DOHH2 (cell line): ENCODE results near the gene KIT.

ENCODE experiments used
- CTCF ChIP-seq: fragments of 200-600 bp; sonication (generic); IDR thresholded peaks from one replicate; pipeline ENCODE4 v1.5.1; 2014; ENCODE audit warnings: antibody characterized with exemption, mild to moderate bottlenecking, low read depth, low read length; ENCODE audit not compliant: poor library complexity, severe bottlenecking
- EZH2phosphoT487 ChIP-seq: fragments of 200-600 bp; sonication (generic); IDR thresholded peaks from 2 replicates; pipeline ENCODE4 v1.6.1; 2017; ENCODE audit warnings: borderline replicate concordance, mild to moderate bottlenecking, antibody characterized with exemption, low read length, moderate library complexity, mixed read lengths

- TF ChIP-seq CTCF (no peak), EZH2phosphoT487 (no peak)
Measured at GRCh38 chr4:54658252-54659093, 716 bp downstream of the KIT start.
